HG03575 (cell line): ENCODE data around the gene OR5H2.
"Not testable (repeated sequence)": the region's sequence is repeated elsewhere in the genome, so short reads cannot be mapped to it uniquely, and the experiment has no call there.

Source experiments
- ATAC-seq: cut with Tn5 transposase; IDR thresholded peaks from one replicate; pipeline ENCODE4 v1.9.1; 2021; ENCODE audit not compliant: unreplicated experiment, insufficient number of reproducible peaks, low FRiP score; ENCODE audit errors: extremely low read depth

OR5H2 gene

GRCh38 chr3:98282205-98282604 is at the start of gene OR5H2:
Gene OR5H2, plus strand, starts transcription at chr3:98282505. Its CDS starts 398 bp downstream, at chr3:98282903.
- ATAC-seq, result no peak

- no peak for ATAC-seq
Measured at GRCh38 chr3:98233468-98233867, 48.8 kb upstream of the OR5H2 start.

- no peak for ATAC-seq
Measured at GRCh38 chr3:98240131-98240530, 42.2 kb upstream of the OR5H2 start.

GRCh38 chr3:98242155-98242554 is 40.1 kb upstream of the OR5H2 start:
- ATAC-seq, result no peak

GRCh38 chr3:98243843-98244242 is 38.5 kb upstream of the OR5H2 start:
- no peak for ATAC-seq

- ATAC-seq, result no peak
Measured at GRCh38 chr3:98246142-98246541, 36.2 kb upstream of the OR5H2 start.

GRCh38 chr3:98256026-98256425 is 26.3 kb upstream of the OR5H2 start:
- ATAC-seq, result not testable (repeated sequence)

- ATAC-seq, result no peak
Measured at GRCh38 chr3:98259707-98260106, 22.6 kb upstream of the OR5H2 start.

- no peak for ATAC-seq
Measured at GRCh38 chr3:98262046-98262445, 20.3 kb upstream of the OR5H2 start.

- no peak for ATAC-seq
Measured at GRCh38 chr3:98263944-98264343, 18.4 kb upstream of the OR5H2 start, which contains the start of gene OR5H6. Gene OR5H6, plus strand, starts transcription at chr3:98264244. Its CDS starts 89 bp downstream, at chr3:98264333.

- no peak for ATAC-seq
Measured at GRCh38 chr3:98269846-98270245, 12.5 kb upstream of the OR5H2 start.

GRCh38 chr3:98272126-98272525 is 10.2 kb upstream of the OR5H2 start:
- ATAC-seq, result no peak

- no peak for ATAC-seq
Measured at GRCh38 chr3:98274914-98275313, 7.4 kb upstream of the OR5H2 start.

- ATAC-seq, result no peak
Measured at GRCh38 chr3:98290916-98291315, 8.6 kb downstream of the OR5H2 start.

- no peak for ATAC-seq
Measured at GRCh38 chr3:98291332-98291957, 9.1 kb downstream of the OR5H2 start.

GRCh38 chr3:98322101-98322500 is 39.8 kb downstream of the OR5H2 start:
- ATAC-seq, result no peak

- no peak for ATAC-seq
Measured at GRCh38 chr3:98322686-98323085, 40.4 kb downstream of the OR5H2 start.

GRCh38 chr3:98323425-98323824 is 41.1 kb downstream of the OR5H2 start:
- ATAC-seq, result no peak

GRCh38 chr3:98325055-98325454 is 42.8 kb downstream of the OR5H2 start:
- no peak for ATAC-seq

GRCh38 chr3:98326105-98326893 is 44.0 kb downstream of the OR5H2 start:
- no peak for ATAC-seq
